HepG2 (cell line): ENCODE data around the gene F12. TPM values are rescaled to one million over a fixed set of nuclear protein-coding genes. Genes with fewer than 3 reads are reported as not detected.

ENCODE experiments used
- AGO1 ChIP-seq: fragments of 200-400 bp; formaldehyde crosslinking; IDR thresholded peaks from 2 replicates; pipeline ENCODE4 v1.6.1; 2017; ENCODE audit warnings: mild to moderate bottlenecking, low read depth, low read length, moderate library complexity; ENCODE audit not compliant: poor library complexity, severe bottlenecking
- CENPX ChIP-seq: sonication (generic); formaldehyde crosslinking; IDR thresholded peaks from 2 replicates; pipeline ENCODE4 v1.9.0; 2021; ENCODE audit warnings: mild to moderate bottlenecking, missing genetic modification reagents, moderate library complexity
- PATZ1 ChIP-seq: sonication (generic); formaldehyde crosslinking; IDR thresholded peaks from 2 replicates; pipeline ENCODE4 v1.4.0; 2020; ENCODE audit warnings: missing genetic modification reagents
- PHF5A ChIP-seq: IDR thresholded peaks from one replicate; pipeline ENCODE4 v1.6.1; 2018; ENCODE audit warnings: low read depth, missing genetic modification reagents; ENCODE audit not compliant: unreplicated experiment
- SMC3 ChIP-seq: IDR thresholded peaks from 2 replicates; pipeline ENCODE4 v1.6.1; 2011; ENCODE audit warnings: low read length, improper control_type of control experiment
- ZGPAT ChIP-seq: IDR thresholded peaks from 2 replicates; pipeline ENCODE4 v1.6.1; 2016; ENCODE audit warnings: mild to moderate bottlenecking
- ZNF263 ChIP-seq: sonication (generic); formaldehyde crosslinking; IDR thresholded peaks from 2 replicates; pipeline ENCODE4 v1.4.0; 2020; ENCODE audit warnings: missing genetic modification reagents
- ZNF264 ChIP-seq: sonication (generic); formaldehyde crosslinking; IDR thresholded peaks from 2 replicates; pipeline ENCODE4 v1.4.0; 2020; ENCODE audit warnings: missing genetic modification reagents
- ZNF343 ChIP-seq: sonication (generic); formaldehyde crosslinking; IDR thresholded peaks from 2 replicates; pipeline ENCODE4 v1.4.0; 2020; ENCODE audit warnings: mild to moderate bottlenecking, missing genetic modification reagents
- ZNF512 ChIP-seq: sonication (generic); formaldehyde crosslinking; IDR thresholded peaks from 2 replicates; pipeline ENCODE4 v1.4.0; 2020; ENCODE audit warnings: mild to moderate bottlenecking, missing genetic modification reagents
- ZNF724P ChIP-seq: sonication (generic); formaldehyde crosslinking; IDR thresholded peaks from 2 replicates; pipeline ENCODE4 v1.8.0; 2022; ENCODE audit warnings: missing genetic modification reagents, borderline replicate concordance
- polyA plus RNA-seq, 8 experiments: library from polyadenylated mRNA; depleted of rRNA in 3 of 8; stranded (reverse) in 7 of 8; unstranded in 1 of 8; fragments of >200 nt; fragmentation: Illumina TruSeq in 4 of 8; extraction: Trizol in 4 of 8; gene quantifications; 2 replicates each; pipeline versions ENCODE4 v1.2.1 to v1.2.3, GENCODE V29; 2011 to 2016; ENCODE audit warnings: low read depth in 4 of 8, missing spikeins in 1 of 8, mixed read lengths in 1 of 8; ENCODE audit not compliant: insufficient read depth in 1 of 8
- total RNA-seq, 5 experiments: library from RNA; depleted of rRNA; stranded (reverse); fragments of >200 nt; fragmentation: Illumina TruSeq; extraction: Trizol; gene quantifications; 2 replicates each; pipeline ENCODE4 v1.2.3, GENCODE V29; 2016; ENCODE audit warnings: low read depth in 1 of 5

Gene F12
- total and polyA plus RNA-seq, 2 of the 13 experiments (the other 11 are each of a cell fraction or from before 2014, with no cell fraction given), result 2.5 to 3.0 TPM

- peak; percentile 97 for TF ChIP-seq AGO1
- TF ChIP-seq CENPX (CRISPR knock-in tag), result no peak
- TF ChIP-seq PHF5A (CRISPR knock-in tag), result no peak
- TF ChIP-seq PATZ1 (CRISPR knock-in tag), result peak; percentile 33; the same call in 1 of the 2 replicates
- no peak for TF ChIP-seq ZGPAT (CRISPR knock-in tag)
- TF ChIP-seq SMC3, result no peak
- TF ChIP-seq ZNF264 (CRISPR knock-in tag), result no peak
- TF ChIP-seq ZNF263 (CRISPR knock-in tag), result peak; percentile 36
- TF ChIP-seq ZNF724P (CRISPR knock-in tag), result no peak
- TF ChIP-seq ZNF512, result no peak
- TF ChIP-seq ZNF343, result no peak
These were observed 37.1 kb upstream of the F12 start, which contains the start of gene PRR7 (continued) for GRCh38 chr5:177446200-177447065.
